Right lobe of liver (tissue), 4 donors: ENCODE results near the gene IL23R.

Experiments
- POLR2A ChIP-seq: fragments of 450-650 bp; IDR thresholded peaks from one replicate; pipeline ENCODE4 v1.6.1; 2017; ENCODE audit warnings: antibody characterized with exemption, mild to moderate bottlenecking
- TF ChIP-seq, protein P1 (sequence below), 4 donors: fragments of 200-600 bp in 3 of 4; fragments of 450-650 bp in 1 of 4; IDR thresholded peaks; one replicate each; pipeline versions ENCODE4 v1.5.1 to v1.8.0; 2016 to 2022; ENCODE audit warnings: antibody characterized with exemption in 4 of 4, mild to moderate bottlenecking in 2 of 4
- donor health status: DM: no; HTN: no; CAD: no.
- donor health status: DM: no; HTN: no; CAD: no.
- donor health status: DM: no; HTN: yes; CAD: no.

GRCh38 chr1:67239738-67240137 lies 73.5 kb downstream of the IL23R start:
- TF ChIP-seq, protein P1, sequence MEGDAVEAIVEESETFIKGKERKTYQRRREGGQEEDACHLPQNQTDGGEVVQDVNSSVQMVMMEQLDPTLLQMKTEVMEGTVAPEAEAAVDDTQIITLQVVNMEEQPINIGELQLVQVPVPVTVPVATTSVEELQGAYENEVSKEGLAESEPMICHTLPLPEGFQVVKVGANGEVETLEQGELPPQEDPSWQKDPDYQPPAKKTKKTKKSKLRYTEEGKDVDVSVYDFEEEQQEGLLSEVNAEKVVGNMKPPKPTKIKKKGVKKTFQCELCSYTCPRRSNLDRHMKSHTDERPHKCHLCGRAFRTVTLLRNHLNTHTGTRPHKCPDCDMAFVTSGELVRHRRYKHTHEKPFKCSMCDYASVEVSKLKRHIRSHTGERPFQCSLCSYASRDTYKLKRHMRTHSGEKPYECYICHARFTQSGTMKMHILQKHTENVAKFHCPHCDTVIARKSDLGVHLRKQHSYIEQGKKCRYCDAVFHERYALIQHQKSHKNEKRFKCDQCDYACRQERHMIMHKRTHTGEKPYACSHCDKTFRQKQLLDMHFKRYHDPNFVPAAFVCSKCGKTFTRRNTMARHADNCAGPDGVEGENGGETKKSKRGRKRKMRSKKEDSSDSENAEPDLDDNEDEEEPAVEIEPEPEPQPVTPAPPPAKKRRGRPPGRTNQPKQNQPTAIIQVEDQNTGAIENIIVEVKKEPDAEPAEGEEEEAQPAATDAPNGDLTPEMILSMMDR (IDR thresholded peaks at IDR 0.05): no peak
- no peak for TF ChIP-seq POLR2A
